ENCODE results near the gene SDS.

SDS gene

DNA sequence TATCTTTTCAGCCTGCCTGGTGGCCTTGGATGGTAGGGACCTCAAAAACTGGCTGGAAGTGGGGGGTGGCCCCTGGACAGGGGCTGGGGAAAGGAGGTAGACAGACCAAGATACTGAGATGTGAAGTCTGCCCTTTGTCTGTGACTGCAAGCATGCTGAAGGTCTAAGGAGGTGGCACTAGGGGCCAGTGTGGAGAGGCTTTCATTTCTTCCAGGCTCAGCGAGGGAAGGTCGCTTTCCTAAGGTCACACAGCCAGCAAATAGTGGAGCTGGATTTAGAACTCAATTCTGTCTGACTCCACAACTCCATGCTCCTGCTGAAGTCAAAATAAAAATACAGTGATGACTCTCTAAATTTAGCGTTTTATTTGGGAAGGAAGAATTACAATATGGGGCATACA, 56.6 kb downstream of the SDS start:
- DNase-seq (ENCODE audit: low spot score), result no peak

DNA sequence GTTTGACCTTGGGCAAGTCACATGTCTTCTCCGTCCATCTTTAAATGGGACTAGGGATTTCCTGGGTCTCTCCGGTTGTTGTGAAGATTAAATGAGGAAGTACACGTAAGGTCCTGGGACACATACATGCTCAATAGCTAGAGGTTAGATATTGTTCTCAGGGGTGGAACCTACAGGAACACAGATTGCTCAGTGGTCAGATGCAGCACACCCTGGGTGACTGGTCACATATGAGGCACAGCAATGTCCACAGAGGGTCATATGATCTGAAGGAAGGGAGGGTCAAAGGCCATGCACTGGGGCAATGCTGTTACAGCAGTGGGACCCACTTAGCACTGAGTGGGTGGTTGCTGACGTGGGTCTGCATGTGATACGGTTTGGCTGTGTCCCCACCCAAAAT, 57.3 kb downstream of the SDS start:
- DNase-seq (ENCODE audit: low spot score), result no peak

DNA sequence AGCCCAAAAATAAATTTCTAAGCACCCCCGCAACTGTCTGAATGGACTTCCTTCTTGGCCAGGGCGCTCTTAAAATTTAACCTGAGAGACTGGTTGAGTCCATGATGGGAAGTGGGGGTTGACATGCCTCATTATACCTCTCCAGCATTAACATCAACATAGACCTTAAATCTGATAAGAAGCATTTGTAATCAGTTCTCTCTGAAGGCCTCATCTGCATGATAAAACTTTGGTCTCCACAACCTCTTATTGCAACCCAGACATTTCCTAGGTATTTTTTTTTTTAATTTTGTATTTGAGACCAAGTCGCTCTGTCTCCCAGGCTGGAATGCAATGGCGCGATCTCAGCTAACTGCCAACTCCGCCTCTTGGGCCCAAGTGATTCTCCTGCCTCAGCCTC, 58.4 kb downstream of the SDS start:
- DNase-seq (ENCODE audit: low spot score), result no peak

All from CD4-positive, alpha-beta T cell treated with Interleukin-2 at 100 ng/mL for 4 hours (primary cell).